ENCODE data around the gene COL13A1. TPM values are rescaled to one million over a fixed set of nuclear protein-coding genes. Genes with fewer than 3 reads are reported as not detected.

Gene COL13A1
- total RNA-seq: 1 to 10 TPM in 2 of 4 donors, under 1 TPM in 2; 0.30 to 2.0 (median 0.86) TPM

DNA sequence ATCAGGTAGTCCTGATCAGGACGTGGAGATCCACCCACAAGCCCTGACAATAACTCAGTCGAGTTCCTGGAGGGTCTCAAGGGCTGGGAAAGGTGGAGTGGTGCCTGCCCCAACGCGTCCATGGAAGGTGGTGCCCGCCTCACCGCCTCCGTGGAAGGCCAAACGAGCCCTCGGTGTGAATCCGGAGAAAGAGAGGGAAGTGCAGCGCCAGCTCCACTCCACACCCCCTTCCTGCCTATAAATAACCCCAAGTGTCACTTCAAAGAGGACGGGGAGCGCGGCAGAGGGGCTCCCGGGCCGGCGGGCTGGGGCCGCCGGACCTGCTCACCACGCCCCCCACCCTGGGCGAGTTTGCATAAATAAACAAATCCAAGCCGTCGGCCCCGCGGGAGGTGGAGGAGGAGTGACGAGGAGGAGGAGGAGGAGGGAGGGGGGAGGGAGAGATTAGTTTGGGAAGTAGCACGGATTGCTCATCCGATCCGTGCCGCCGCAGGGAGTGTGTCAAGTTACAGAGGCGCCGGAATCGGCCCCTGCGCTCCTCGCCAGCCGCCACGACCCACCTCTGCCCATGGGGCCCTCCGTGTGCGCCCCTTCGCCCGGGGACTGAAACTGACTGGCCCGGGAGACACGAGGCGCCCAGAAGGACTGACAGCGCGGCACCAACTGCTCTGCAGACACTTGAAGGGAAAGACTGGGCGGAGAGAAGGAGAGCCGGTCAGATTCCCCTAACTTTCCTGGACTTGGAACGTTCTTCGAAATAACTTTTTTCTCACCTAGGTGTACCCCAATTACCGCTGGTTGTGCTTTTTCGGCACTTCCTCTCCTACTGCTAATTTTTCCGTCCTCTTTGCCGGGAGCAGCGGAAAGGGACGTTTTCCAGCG is at the start of gene COL13A1:
COL13A1 (plus strand) TSS at position 473 of the 882 bp plus-strand sequence. CDS start 518 bp downstream, outside the sequence.
- Histone ChIP-seq H3K4me3 (peak within 1 kb of the TSS; percentile 13 to 45 (median 26)), H3K4me1 (peaks cover 0 to 24% (median 15%) of the 10 kb centered on the region in 4 donors), H3K27ac (no peak within 1 kb of the TSS), H3K27me3 (peaks cover 0 to 38% of the 10 kb centered on the region in 2 donors), H3K9me3 (no peaks in the 10 kb centered on the region), H3K36me3 (no peaks in the 10 kb centered on the region)
- TF ChIP-seq EP300 (IDR thresholded peaks at IDR 0.05) (no peak), POLR2A (IDR thresholded peaks at IDR 0.05) (no peak)
- TF ChIP-seq, protein P1, sequence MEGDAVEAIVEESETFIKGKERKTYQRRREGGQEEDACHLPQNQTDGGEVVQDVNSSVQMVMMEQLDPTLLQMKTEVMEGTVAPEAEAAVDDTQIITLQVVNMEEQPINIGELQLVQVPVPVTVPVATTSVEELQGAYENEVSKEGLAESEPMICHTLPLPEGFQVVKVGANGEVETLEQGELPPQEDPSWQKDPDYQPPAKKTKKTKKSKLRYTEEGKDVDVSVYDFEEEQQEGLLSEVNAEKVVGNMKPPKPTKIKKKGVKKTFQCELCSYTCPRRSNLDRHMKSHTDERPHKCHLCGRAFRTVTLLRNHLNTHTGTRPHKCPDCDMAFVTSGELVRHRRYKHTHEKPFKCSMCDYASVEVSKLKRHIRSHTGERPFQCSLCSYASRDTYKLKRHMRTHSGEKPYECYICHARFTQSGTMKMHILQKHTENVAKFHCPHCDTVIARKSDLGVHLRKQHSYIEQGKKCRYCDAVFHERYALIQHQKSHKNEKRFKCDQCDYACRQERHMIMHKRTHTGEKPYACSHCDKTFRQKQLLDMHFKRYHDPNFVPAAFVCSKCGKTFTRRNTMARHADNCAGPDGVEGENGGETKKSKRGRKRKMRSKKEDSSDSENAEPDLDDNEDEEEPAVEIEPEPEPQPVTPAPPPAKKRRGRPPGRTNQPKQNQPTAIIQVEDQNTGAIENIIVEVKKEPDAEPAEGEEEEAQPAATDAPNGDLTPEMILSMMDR (IDR thresholded peaks at IDR 0.05): no peak
- WGBS, 2 donors: 1 to 2% methylated on average over 56 to 58 of the region's 58 CpGs
- no peak for DNase-seq (ENCODE audit: low spot score in 2 of 2)

DNA sequence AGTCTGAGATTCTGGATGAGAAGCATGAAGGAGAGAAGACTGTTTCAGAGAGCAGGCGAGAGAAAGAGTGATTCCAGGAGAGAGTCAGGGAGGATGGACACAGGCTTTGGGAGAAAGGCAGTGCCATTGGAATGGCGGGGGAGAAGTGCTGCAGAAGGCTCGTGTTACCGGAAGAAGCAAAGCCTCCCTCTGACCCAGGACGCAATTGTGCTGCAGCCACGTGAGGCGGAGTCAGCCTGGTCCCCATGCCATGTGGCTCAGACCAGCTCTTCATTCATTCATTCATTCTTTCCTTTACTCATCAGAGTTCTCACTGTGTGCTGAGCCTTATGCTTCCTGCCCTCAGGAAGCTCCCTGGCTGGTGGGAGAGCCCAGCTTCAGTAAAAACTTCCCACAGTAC is 49.2 kb upstream of the COL13A1 start:
- H3K27me3 ChIP-seq: peaks cover 0 to 7% of the 10 kb centered on the region in 2 donors
- 67 to 77% methylated on average over 7 of the region's 7 CpGs for WGBS, 2 donors
- H3K36me3 ChIP-seq: no peaks in the 10 kb centered on the region
- H3K27ac ChIP-seq: no peak overlapping the region
- peaks cover 0 to 2% (median 0%) of the 10 kb centered on the region in 4 donors for H3K4me1 ChIP-seq
- no peak for DNase-seq (ENCODE audit: low spot score in 2 of 2)
- H3K4me3 ChIP-seq: no peak overlapping the region
- TF ChIP-seq, protein P1 (IDR thresholded peaks at IDR 0.05): no peak
- TF ChIP-seq POLR2A (IDR thresholded peaks at IDR 0.05) (no peak), EP300 (IDR thresholded peaks at IDR 0.05) (no peak)
- no peaks in the 10 kb centered on the region for H3K9me3 ChIP-seq

DNA sequence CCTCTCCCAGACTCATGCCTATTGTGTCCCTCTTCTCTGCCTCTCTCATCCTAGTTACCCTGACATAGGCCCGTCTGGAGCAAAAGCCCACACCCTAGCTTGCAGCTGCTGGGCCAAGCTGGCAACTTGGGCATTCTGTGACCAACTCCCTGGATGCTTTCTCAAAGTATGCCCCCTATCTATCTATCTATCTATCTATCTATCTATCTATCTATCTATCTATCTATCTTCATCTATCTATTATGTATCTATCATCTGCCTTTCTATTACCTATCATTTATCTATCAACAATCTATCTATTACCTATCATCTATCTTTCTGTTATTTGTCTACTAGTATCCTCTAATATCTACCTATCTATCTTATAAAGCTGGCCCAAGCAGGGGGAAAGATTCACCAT is 45.4 kb upstream of the COL13A1 start:
- WGBS, 2 donors: 85 to 88% methylated on average over 1 of the region's 1 CpG
- Histone ChIP-seq H3K4me1 (peaks cover 0 to 10% (median 0%) of the 10 kb centered on the region in 4 donors), H3K27me3 (peaks cover 0 to 7% of the 10 kb centered on the region in 2 donors), H3K36me3 (no peaks in the 10 kb centered on the region), H3K27ac (no peak overlapping the region), H3K9me3 (no peaks in the 10 kb centered on the region), H3K4me3 (no peak overlapping the region)
- DNase-seq (ENCODE audit: low spot score in 2 of 2): no peak
- TF ChIP-seq POLR2A (IDR thresholded peaks at IDR 0.05) (no peak), EP300 (IDR thresholded peaks at IDR 0.05) (no peak)
- TF ChIP-seq, protein P1 (IDR thresholded peaks at IDR 0.05): no peak

DNA sequence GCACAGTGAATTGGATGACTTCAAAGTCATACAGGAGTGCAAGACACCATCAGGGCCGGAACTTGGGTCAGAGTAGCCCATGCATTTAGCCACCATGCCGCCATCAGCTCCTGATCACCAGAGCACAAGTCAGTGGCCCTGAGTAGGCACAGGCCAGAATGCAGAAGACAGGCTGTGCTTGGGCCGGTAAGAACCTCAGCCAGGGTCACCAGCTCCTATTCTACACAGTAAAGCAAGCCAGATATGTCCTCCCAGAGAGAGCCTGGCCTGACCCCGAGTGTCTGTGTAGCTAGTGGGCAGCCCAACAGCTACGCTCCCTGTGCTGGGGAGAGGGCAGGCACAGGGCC is 44.5 kb upstream of the COL13A1 start:
- 78% methylated on average over 4 to 5 of the region's 5 CpGs for WGBS, 2 donors
- H3K4me3 ChIP-seq: no peak overlapping the region
- TF ChIP-seq, protein P1 (IDR thresholded peaks at IDR 0.05): no peak
- no peak for TF ChIP-seq POLR2A (IDR thresholded peaks at IDR 0.05)
- no peak for TF ChIP-seq EP300 (IDR thresholded peaks at IDR 0.05)
- peaks cover 0 to 10% (median 0%) of the 10 kb centered on the region in 4 donors for H3K4me1 ChIP-seq
- H3K36me3 ChIP-seq: no peaks in the 10 kb centered on the region
- no peak overlapping the region for H3K27ac ChIP-seq
- DNase-seq (ENCODE audit: low spot score in 2 of 2): no peak
- no peaks in the 10 kb centered on the region for H3K9me3 ChIP-seq
- no peaks in the 10 kb centered on the region for H3K27me3 ChIP-seq
